SK-N-SH (cell line): ENCODE results near the gene MPV17L2. TPM values are rescaled to one million over a fixed set of nuclear protein-coding genes. Genes with fewer than 3 reads are reported as not detected.

Source experiments
- CTCF ChIA-PET: fragments of 300-600, 350-600 bp; formaldehyde crosslinking; extraction: SDS; loops from one replicate; lab custom pipeline; 2021; lab: Yijun Ruan, JAX
- POLR2A ChIA-PET: fragments of 350-600 bp; sonication (Branson Sonifier 250); formaldehyde crosslinking; extraction: SDS; loops from one replicate; lab custom pipeline; 2020; ENCODE audit warnings: antibody characterized with exemption, inconsistent platforms; lab: Yijun Ruan, JAX
- DNase-seq: peaks from one replicate; pipeline ENCODE4 v3.0.0; 2012
- H2AFZ ChIP-seq: fragments of 200-600 bp; sonication (generic); 2 replicates; pipeline ENCODE4 v1.8.1; 2016; ENCODE audit warnings: antibody characterized with exemption, mild to moderate bottlenecking, low read depth
- H3F3A ChIP-seq: fragments of 200-600 bp; sonication (generic); replicated peaks from 2 replicates; pipeline ENCODE3; 2016; ENCODE audit warnings: antibody characterized with exemption, mild to moderate bottlenecking; ENCODE audit not compliant: insufficient read depth
- H3K27ac ChIP-seq, 2 experiments: fragments of 200-500 bp in 1 of 2; fragments of 200-600 bp in 1 of 2; sonication (Bioruptor generic) in 1 of 2; sonication (generic), shearing (Covaris generic) in 1 of 2; 2 replicates each; pipeline versions ENCODE4 v1.5.1 to v1.6.1; 2014 to 2016; ENCODE audit warnings: low read depth in 2 of 2, inconsistent platforms in 1 of 2, low read length in 1 of 2, mild to moderate bottlenecking in 1 of 2, mixed read lengths in 1 of 2
- H3K27me3 ChIP-seq: fragments of 200-600 bp; sonication (generic), shearing (Covaris generic); 2 replicates; pipeline ENCODE4 v1.6.1; 2016; ENCODE audit warnings: mixed run types; ENCODE audit not compliant: insufficient read depth
- H3K36me3 ChIP-seq, 2 experiments: fragments of 200-500 bp in 1 of 2; fragments of 200-600 bp in 1 of 2; sonication (Bioruptor generic) in 1 of 2; sonication (generic) in 1 of 2; replicated peaks in 1 of 2; 2 replicates each; pipeline versions ENCODE3 to v1.5.1; 2014 to 2016; ENCODE audit warnings: low read length in 1 of 2, mild to moderate bottlenecking in 1 of 2; ENCODE audit not compliant: insufficient read depth in 2 of 2, control insufficient read depth in 1 of 2
- H3K4me1 ChIP-seq, 2 experiments: fragments of 200-500 bp in 1 of 2; fragments of 200-600 bp in 1 of 2; sonication (Bioruptor generic) in 1 of 2; sonication (generic), shearing (Covaris generic) in 1 of 2; 2 replicates each; pipeline versions ENCODE4 v1.5.1 to v1.6.1; 2014 to 2016; ENCODE audit warnings: low read depth in 1 of 2, low read length in 1 of 2, mixed run types in 1 of 2; ENCODE audit not compliant: insufficient read depth in 2 of 2, control insufficient read depth in 1 of 2
- H3K4me2 ChIP-seq: fragments of 200-600 bp; sonication (generic), shearing (Covaris generic); 2 replicates; pipeline ENCODE4 v1.6.1; 2017; ENCODE audit warnings: mixed run types
- H3K4me3 ChIP-seq, 2 experiments: fragments of 200-500 bp in 1 of 2; fragments of 200-600 bp in 1 of 2; sonication (Bioruptor generic) in 1 of 2; sonication (generic), shearing (Covaris generic) in 1 of 2; 2 replicates each; pipeline versions ENCODE4 v1.5.1 to v1.8.1; 2014 to 2016; ENCODE audit warnings: low read depth in 2 of 2, inconsistent platforms in 1 of 2, low read length in 1 of 2, mild to moderate bottlenecking in 1 of 2, mixed read lengths in 1 of 2, moderate library complexity in 1 of 2
- H3K79me2 ChIP-seq: fragments of 200-600 bp; sonication (generic); 2 replicates; pipeline ENCODE4 v1.8.1; 2017; ENCODE audit warnings: mild to moderate bottlenecking; ENCODE audit not compliant: insufficient read depth
- H3K9ac ChIP-seq: fragments of 200-600 bp; sonication (generic); 2 replicates; pipeline ENCODE4 v1.6.1; 2017; ENCODE audit warnings: mixed run types
- H3K9me2 ChIP-seq: fragments of 200-600 bp; sonication (generic); 2 replicates; pipeline ENCODE4 v1.6.1; 2017; ENCODE audit warnings: mixed run types
- H3K9me3 ChIP-seq: fragments of 200-600 bp; sonication (generic); 2 replicates; pipeline ENCODE4 v1.6.1; 2017; ENCODE audit warnings: mixed run types, mild to moderate bottlenecking, moderate library complexity
- H4K20me1 ChIP-seq: fragments of 200-600 bp; sonication (generic); 2 replicates; pipeline ENCODE4 v1.6.1; 2017; ENCODE audit warnings: mild to moderate bottlenecking, mixed run types; ENCODE audit not compliant: insufficient read depth
- CHD2 ChIP-seq: fragments of 150-350 bp; IDR thresholded peaks from 2 replicates; pipeline ENCODE4 v1.6.1; 2018; ENCODE audit warnings: low read length; ENCODE audit not compliant: partially characterized antibody
- FOXM1 ChIP-seq: IDR thresholded peaks from 2 replicates; pipeline ENCODE4 v1.4.0; 2012; ENCODE audit warnings: low read depth, mild to moderate bottlenecking
- MAX ChIP-seq: IDR thresholded peaks from 2 replicates; pipeline ENCODE4 v1.4.0; 2012; ENCODE audit warnings: low read depth
- MXI1 ChIP-seq: IDR thresholded peaks from 2 replicates; pipeline ENCODE4 v1.6.1; 2012; ENCODE audit warnings: mild to moderate bottlenecking, low read depth, low read length, improper control_type of control experiment
- PBX3 ChIP-seq: IDR thresholded peaks from 2 replicates; pipeline ENCODE4; 2012
- RCOR1 ChIP-seq: fragments of 150-350 bp; IDR thresholded peaks from 2 replicates; pipeline ENCODE4 v1.6.1; 2017; ENCODE audit warnings: antibody characterized with exemption, low read length
- REST ChIP-seq: IDR thresholded peaks from 2 replicates; pipeline ENCODE4 v1.6.1; 2012; ENCODE audit warnings: mild to moderate bottlenecking, low read depth, low read length, moderate library complexity
- SIN3A ChIP-seq: IDR thresholded peaks from 2 replicates; pipeline ENCODE4 v1.6.1; 2012; ENCODE audit warnings: low read depth, mild to moderate bottlenecking, low read length, moderate library complexity, borderline replicate concordance
- USF2 ChIP-seq: fragments of 150-350 bp; IDR thresholded peaks from 2 replicates; pipeline ENCODE4 v1.6.1; 2017; ENCODE audit warnings: antibody characterized with exemption, low read length, low read depth, borderline replicate concordance
- WGBS: methylation state at CpG from one replicate; pipeline ENCODE4 v1.1.6; 2017; ENCODE audit warnings: low lambda C conversion rate; 5-methylcytosine and 5-hydroxymethylcytosine counted together
- polyA plus RNA-seq, 3 experiments: library from polyadenylated mRNA; depleted of rRNA; stranded (reverse); fragments of >200 nt; gene quantifications; 2 replicates each; pipeline ENCODE4 v1.2.3, GENCODE V29; 2012

MPV17L2 gene
- polyA plus RNA-seq, 1 of the 3 experiments (the other 2 are of a cell fraction), result 17.5 TPM

GRCh38 chr19:18232540-18233223, 39.7 kb downstream of the MPV17L2 start:
- peak; percentile 95 for DNase-seq
- Histone ChIP-seq H3K4me3 (peak overlapping the region; percentile 35 to 42; a peak in 3 of 4 replicates), H3K9me3 (no peaks in the 10 kb centered on the region), H3K4me2 (no peak overlapping the region; the same call in 1 of the 2 replicates), H3K79me2 (no peaks in the 10 kb centered on the region), H3K9me2 (no peaks in the 10 kb centered on the region), H3K36me3 (no peaks in the 10 kb centered on the region), H3F3A (no peaks in the 10 kb centered on the region), H3K27ac (no peak overlapping the region; a peak in 1 of 4 replicates), H2AFZ (no peak overlapping the region)
- POLR2A ChIA-PET, result interaction anchor here (0.9 to 1.8 kb wide), 4 partner anchors 8 to 184 kb away, joined by 3 to 7 read pairs (median 4); no protein-coding TSS in a partner anchor
- WGBS, result 13% methylated on average over 18 of the region's 46 CpGs
- TF ChIP-seq FOXM1, result no peak
- TF ChIP-seq USF2, result no peak
- peak; percentile 53 for TF ChIP-seq CHD2
- no peak for TF ChIP-seq RCOR1
- TF ChIP-seq, all 33 proteins: peak for 1
- peaks cover 0 to 11% of the 10 kb centered on the region in 2 experiments; a peak in 1 of 4 replicates for H3K4me1 ChIP-seq
- no peaks in the 10 kb centered on the region for H3K27me3 ChIP-seq
- no peaks in the 10 kb centered on the region for H4K20me1 ChIP-seq
- CTCF ChIA-PET, result interaction anchor here (0.8 to 4.6 kb wide), 18 partner anchors 11 to 942 kb away, joined by 3 to 82 read pairs (median 6); partner anchors contain the start of genes LSM4, MPV17L2, RAB3A and SSBP4
- no peak overlapping the region for H3K9ac ChIP-seq

- Histone ChIP-seq H3K36me3 (no peaks in the 10 kb centered on the region), H3K9me2 (no peaks in the 10 kb centered on the region), H3F3A (no peaks in the 10 kb centered on the region), H3K9ac (no peak overlapping the region), H3K4me2 (no peak overlapping the region; the same call in 1 of the 2 replicates), H3K4me3 (peak overlapping the region; percentile 35 to 42; a peak in 3 of 4 replicates), H2AFZ (no peak overlapping the region), H3K27me3 (no peaks in the 10 kb centered on the region), H4K20me1 (no peaks in the 10 kb centered on the region), H3K9me3 (no peaks in the 10 kb centered on the region), H3K4me1 (peaks cover 0 to 11% of the 10 kb centered on the region in 2 experiments; a peak in 1 of 4 replicates), H3K27ac (no peak overlapping the region; a peak in 1 of 4 replicates), H3K79me2 (no peaks in the 10 kb centered on the region)
- TF ChIP-seq MXI1 (no peak), SIN3A (peak; percentile 83; the same call in 1 of the 2 replicates), MAX (0 out of 2 replicates have a peak, but pooled peaks have one; percentile 23), PBX3 (no peak), REST (peak; percentile 98)
- peak; percentile 83 for DNase-seq
- ChIA-PET CTCF (interaction anchor here (0.7 to 4.6 kb wide), 17 partner anchors 11 to 941 kb away, joined by 3 to 82 read pairs (median 8); partner anchors contain the start of genes LSM4, MPV17L2, RAB3A and SSBP4), POLR2A (interaction anchor here (0.9 to 1.8 kb wide), 4 partner anchors 9 to 183 kb away, joined by 3 to 7 read pairs (median 4); no protein-coding TSS in a partner anchor)
- 29% methylated on average over 33 of the region's 37 CpGs for WGBS
Observed at GRCh38 chr19:18233224-18233825, 40.3 kb downstream of the MPV17L2 start.
